Measurements from ENCODE around the gene DDAH2. TPM values are rescaled to one million over a fixed set of nuclear protein-coding genes. Genes with fewer than 3 reads are reported as not detected.
A peak's percentile ranks its signal among the peaks of the same experiment; 100 is the strongest.

Gene DDAH2
- polyA plus RNA-seq, 4 donors: 64.4 to 89.7 (median 76.1) TPM

GRCh38 chr6:31734247-31734820 is 5.2 kb upstream of the DDAH2 start:
- Histone ChIP-seq H3K4me1 (ENCODE audit: control insufficient read depth in 3 of 3, insufficient read depth in 2 of 3, low read depth in 1 of 3, low read length in 2 of 3) (peaks cover 3 to 56% (median 12%) of the 10 kb centered on the region in 3 donors), H3K4me3 (ENCODE audit: low read depth in 1 of 3, low read length in 3 of 3) (peak overlapping the region; percentile 63 to 79 (median 72)), H3K27me3 (ENCODE audit: control insufficient read depth in 3 of 3, insufficient read depth in 3 of 3, low read length in 3 of 3) (no peaks in the 10 kb centered on the region), H3K27ac (ENCODE audit: low read depth in 1 of 3, low read length in 2 of 3) (peak overlapping the region; percentile 92 to 98 (median 97)), H3K9me3 (ENCODE audit: control insufficient read depth in 2 of 2, insufficient read depth in 1 of 2, low read depth in 1 of 2, low read length in 1 of 2) (no peaks in the 10 kb centered on the region), H3K36me3 (ENCODE audit: control insufficient read depth in 3 of 3, insufficient read depth in 2 of 3, low read depth in 1 of 3, low read length in 3 of 3) (peaks cover 11 to 48% (median 11%) of the 10 kb centered on the region in 3 donors)
- FAIRE-seq: no peak
- DNase-seq: no peak
- 0 to 15% (median 8%) methylated on average over 2 of the region's 2 CpGs for WGBS, 3 donors

DNA sequence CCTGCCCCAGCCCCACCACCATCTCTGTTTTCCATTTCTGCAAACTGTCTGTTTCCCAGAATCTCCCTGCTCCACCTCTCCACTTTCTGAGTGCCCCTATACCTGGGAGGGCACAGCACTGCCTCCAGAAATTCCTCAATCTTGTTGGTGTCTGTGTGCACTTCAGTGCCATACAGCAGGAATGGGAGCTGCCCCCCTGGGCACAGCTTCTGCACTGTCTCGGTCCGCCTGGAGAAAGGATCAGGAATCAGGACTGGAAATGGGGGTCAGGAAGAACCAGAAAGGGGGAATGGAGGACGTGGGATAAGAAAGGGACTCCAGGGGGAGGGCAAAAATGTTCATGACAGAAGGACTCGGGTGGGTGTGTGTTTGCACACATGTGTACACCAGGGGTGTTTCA is 4.6 kb upstream of the DDAH2 start:
- Histone ChIP-seq H3K9me3 (ENCODE audit: control insufficient read depth in 2 of 2, insufficient read depth in 1 of 2, low read depth in 1 of 2, low read length in 1 of 2) (no peaks in the 10 kb centered on the region), H3K4me3 (ENCODE audit: low read depth in 1 of 3, low read length in 3 of 3) (peak overlapping the region in 2 of 3 donors; percentile 72 to 79), H3K36me3 (ENCODE audit: control insufficient read depth in 3 of 3, insufficient read depth in 2 of 3, low read depth in 1 of 3, low read length in 3 of 3) (peaks cover 11 to 50% (median 11%) of the 10 kb centered on the region in 3 donors), H3K4me1 (ENCODE audit: control insufficient read depth in 3 of 3, insufficient read depth in 2 of 3, low read depth in 1 of 3, low read length in 2 of 3) (peaks cover 3 to 54% (median 14%) of the 10 kb centered on the region in 3 donors), H3K27me3 (ENCODE audit: control insufficient read depth in 3 of 3, insufficient read depth in 3 of 3, low read length in 3 of 3) (no peaks in the 10 kb centered on the region), H3K27ac (ENCODE audit: low read depth in 1 of 3, low read length in 2 of 3) (peak overlapping the region; percentile 92 to 98 (median 97))
- WGBS, 3 donors: 57 to 76% (median 70%) methylated on average over 4 of the region's 4 CpGs
- no peak for DNase-seq
- FAIRE-seq: no peak

DNA sequence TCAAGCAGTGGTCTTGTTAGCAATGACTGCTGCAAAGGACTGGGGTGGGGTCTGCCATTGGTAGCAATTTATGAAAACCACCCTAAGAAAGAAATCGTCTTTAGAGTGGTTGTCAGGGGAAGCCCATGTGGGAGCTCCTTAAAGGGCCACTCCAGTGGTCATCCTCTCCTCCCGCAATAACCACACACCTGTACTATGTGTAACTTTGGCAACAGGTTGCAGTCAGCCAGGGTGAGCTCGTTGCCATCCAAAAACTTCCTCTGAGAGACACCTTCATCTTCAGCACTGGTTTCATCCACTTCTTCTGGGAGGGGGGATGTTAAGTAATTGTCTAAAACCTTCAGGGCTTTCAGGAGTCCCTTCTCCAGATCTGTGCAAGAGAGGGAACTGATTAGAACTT is 2.9 kb upstream of the DDAH2 start:
- H3K9me3 ChIP-seq (ENCODE audit: control insufficient read depth in 2 of 2, insufficient read depth in 1 of 2, low read depth in 1 of 2, low read length in 1 of 2): no peaks in the 10 kb centered on the region
- peaks cover 3 to 48% (median 11%) of the 10 kb centered on the region in 3 donors for H3K4me1 ChIP-seq (ENCODE audit: control insufficient read depth in 3 of 3, insufficient read depth in 2 of 3, low read depth in 1 of 3, low read length in 2 of 3)
- peaks cover 11 to 67% (median 11%) of the 10 kb centered on the region in 3 donors for H3K36me3 ChIP-seq (ENCODE audit: control insufficient read depth in 3 of 3, insufficient read depth in 2 of 3, low read depth in 1 of 3, low read length in 3 of 3)
- 48 to 59% (median 57%) methylated on average over 3 of the region's 3 CpGs for WGBS, 3 donors
- peak overlapping the region in 1 of 3 donors; percentile 12 for H3K27ac ChIP-seq (ENCODE audit: low read depth in 1 of 3, low read length in 2 of 3)
- no peak overlapping the region for H3K4me3 ChIP-seq (ENCODE audit: low read depth in 1 of 3, low read length in 3 of 3)
- FAIRE-seq: no peak
- no peak for DNase-seq
- H3K27me3 ChIP-seq (ENCODE audit: control insufficient read depth in 3 of 3, insufficient read depth in 3 of 3, low read length in 3 of 3): no peaks in the 10 kb centered on the region

DNA sequence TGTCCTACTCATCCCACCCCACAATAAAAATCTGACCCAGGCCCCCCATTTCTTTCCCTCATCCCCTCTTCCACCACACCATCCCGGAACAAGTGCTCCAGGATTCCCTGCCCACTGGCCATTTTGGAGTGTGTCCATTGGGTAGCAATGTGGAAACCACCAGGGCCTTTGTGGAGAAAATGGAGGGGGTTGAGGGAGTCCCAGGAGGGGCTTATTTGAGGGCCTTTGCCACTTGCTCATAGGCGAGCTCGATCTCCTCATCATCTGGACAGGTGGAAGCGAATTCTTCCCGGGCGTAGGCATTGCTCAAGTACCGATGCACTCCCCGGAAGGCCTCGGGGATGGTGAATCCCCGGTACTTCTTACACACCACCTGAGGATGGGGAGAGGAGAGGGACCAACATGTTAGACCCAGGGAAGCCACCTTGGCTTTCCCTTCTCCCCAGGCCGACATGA is 1.6 kb upstream of the DDAH2 start:
- no peaks in the 10 kb centered on the region for H3K27me3 ChIP-seq (ENCODE audit: control insufficient read depth in 3 of 3, insufficient read depth in 3 of 3, low read length in 3 of 3)
- H3K4me3 ChIP-seq (ENCODE audit: low read depth in 1 of 3, low read length in 3 of 3): peak overlapping the region in 1 of 3 donors; percentile 88
- peaks cover 3 to 47% (median 7%) of the 10 kb centered on the region in 3 donors for H3K4me1 ChIP-seq (ENCODE audit: control insufficient read depth in 3 of 3, insufficient read depth in 2 of 3, low read depth in 1 of 3, low read length in 2 of 3)
- peak overlapping the region; percentile 22 to 96 (median 92) for H3K27ac ChIP-seq (ENCODE audit: low read depth in 1 of 3, low read length in 2 of 3)
- no peak for FAIRE-seq
- WGBS, 3 donors: 58 to 82% (median 67%) methylated on average over 11 of the region's 11 CpGs
- no peak for DNase-seq
- no peaks in the 10 kb centered on the region for H3K9me3 ChIP-seq (ENCODE audit: control insufficient read depth in 2 of 2, insufficient read depth in 1 of 2, low read depth in 1 of 2, low read length in 1 of 2)
- peaks cover 11 to 76% (median 11%) of the 10 kb centered on the region in 3 donors for H3K36me3 ChIP-seq (ENCODE audit: control insufficient read depth in 3 of 3, insufficient read depth in 2 of 3, low read depth in 1 of 3, low read length in 3 of 3)

- H3K36me3 ChIP-seq (ENCODE audit: control insufficient read depth in 3 of 3, insufficient read depth in 2 of 3, low read depth in 1 of 3, low read length in 3 of 3): peaks cover 11 to 78% (median 11%) of the 10 kb centered on the region in 3 donors
- H3K4me3 ChIP-seq (ENCODE audit: low read depth in 1 of 3, low read length in 3 of 3): peak overlapping the region; percentile 68 to 88 (median 74)
- peak overlapping the region; percentile 92 to 96 (median 93) for H3K27ac ChIP-seq (ENCODE audit: low read depth in 1 of 3, low read length in 2 of 3)
- FAIRE-seq: no peak
- WGBS, 3 donors: 1 to 2% (median 2%) methylated on average over 43 to 46 of the region's 46 CpGs
- H3K4me1 ChIP-seq (ENCODE audit: control insufficient read depth in 3 of 3, insufficient read depth in 2 of 3, low read depth in 1 of 3, low read length in 2 of 3): peaks cover 3 to 47% (median 7%) of the 10 kb centered on the region in 3 donors
- H3K9me3 ChIP-seq (ENCODE audit: control insufficient read depth in 2 of 2, insufficient read depth in 1 of 2, low read depth in 1 of 2, low read length in 1 of 2): no peaks in the 10 kb centered on the region
- no peaks in the 10 kb centered on the region for H3K27me3 ChIP-seq (ENCODE audit: control insufficient read depth in 3 of 3, insufficient read depth in 3 of 3, low read length in 3 of 3)
- DNase-seq: peak; percentile 76 to 93
Observed at GRCh38 chr6:31729979-31730630, 1.0 kb upstream of the DDAH2 start.

DNA sequence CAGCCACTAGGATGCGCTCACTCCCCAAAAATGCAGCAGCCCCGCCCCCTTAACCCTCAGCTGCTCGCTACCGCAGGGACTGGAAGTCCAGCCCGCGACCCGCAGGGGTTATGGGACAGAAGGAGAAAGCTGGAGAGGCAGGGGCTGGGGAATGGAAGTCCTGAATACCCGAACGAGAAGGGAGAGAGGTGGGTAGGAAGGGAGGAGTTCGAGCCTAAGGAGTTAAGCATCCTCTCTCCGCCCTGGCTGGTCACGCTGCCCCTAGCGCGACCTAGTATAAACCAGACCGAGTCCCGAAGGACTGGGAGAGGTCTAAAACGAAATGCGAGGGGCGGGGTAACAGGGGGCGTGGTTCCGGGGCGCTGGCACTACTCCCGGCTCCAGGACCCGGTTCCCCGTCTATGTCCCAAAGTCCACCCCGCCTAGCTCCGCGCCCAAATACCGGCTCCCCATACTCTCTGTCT is 448 bp upstream of the DDAH2 start:
- H3K4me1 ChIP-seq (ENCODE audit: control insufficient read depth in 3 of 3, insufficient read depth in 2 of 3, low read depth in 1 of 3, low read length in 2 of 3): peaks cover 3 to 45% (median 7%) of the 10 kb centered on the region in 3 donors
- H3K27ac ChIP-seq (ENCODE audit: low read depth in 1 of 3, low read length in 2 of 3): peak overlapping the region; percentile 92 to 96 (median 93)
- H3K36me3 ChIP-seq (ENCODE audit: control insufficient read depth in 3 of 3, insufficient read depth in 2 of 3, low read depth in 1 of 3, low read length in 3 of 3): peaks cover 11 to 77% (median 11%) of the 10 kb centered on the region in 3 donors

GRCh38 chr6:31727717-31728671 is 1.1 kb downstream of the DDAH2 start:
- DNase-seq (no peak), FAIRE-seq (no peak)
- H3K4me3 ChIP-seq (ENCODE audit: low read depth in 1 of 3, low read length in 3 of 3): peak overlapping the region in 1 of 3 donors; percentile 88
- WGBS, 3 donors: 79 to 90% (median 86%) methylated on average over 40 to 41 of the region's 41 CpGs
- H3K27me3 ChIP-seq (ENCODE audit: control insufficient read depth in 3 of 3, insufficient read depth in 3 of 3, low read length in 3 of 3): no peaks in the 10 kb centered on the region
- H3K36me3 ChIP-seq (ENCODE audit: control insufficient read depth in 3 of 3, insufficient read depth in 2 of 3, low read depth in 1 of 3, low read length in 3 of 3): peaks cover 9 to 69% (median 11%) of the 10 kb centered on the region in 3 donors
- peaks cover 3 to 35% (median 5%) of the 10 kb centered on the region in 3 donors for H3K4me1 ChIP-seq (ENCODE audit: control insufficient read depth in 3 of 3, insufficient read depth in 2 of 3, low read depth in 1 of 3, low read length in 2 of 3)
- H3K27ac ChIP-seq (ENCODE audit: low read depth in 1 of 3, low read length in 2 of 3): peak overlapping the region in 1 of 3 donors; percentile 67
- no peaks in the 10 kb centered on the region for H3K9me3 ChIP-seq (ENCODE audit: control insufficient read depth in 2 of 2, insufficient read depth in 1 of 2, low read depth in 1 of 2, low read length in 1 of 2)

More for the DNA sequence above, 448 bp upstream of the DDAH2 start:
- Histone ChIP-seq H3K27me3 (ENCODE audit: control insufficient read depth in 3 of 3, insufficient read depth in 3 of 3, low read length in 3 of 3) (no peaks in the 10 kb centered on the region), H3K4me3 (ENCODE audit: low read depth in 1 of 3, low read length in 3 of 3) (peak overlapping the region; percentile 68 to 88 (median 74)), H3K9me3 (ENCODE audit: control insufficient read depth in 2 of 2, insufficient read depth in 1 of 2, low read depth in 1 of 2, low read length in 1 of 2) (no peaks in the 10 kb centered on the region)
- no peak for FAIRE-seq
- DNase-seq: peak; percentile 93 to 95
- 1% methylated on average over 29 of the region's 29 CpGs for WGBS, 3 donors

Data from small intestine (tissue), 7 donors.